Forelimb muscle (tissue), 1 donor: ENCODE results near the gene ARPIN. TPM values are rescaled to one million over a fixed set of nuclear protein-coding genes. Genes with fewer than 3 reads are reported as not detected.

ENCODE experiments used
- polyA plus RNA-seq: library from polyadenylated mRNA; unstranded; fragments of 120-200 nt; gene quantifications from one replicate; pipeline ENCODE4 v1.2.1, GENCODE V29; 2013; ENCODE audit not compliant: insufficient read length

The ARPIN gene
- polyA plus RNA-seq, 1 donor: 13.8 TPM

Other genes with a start within 250 kb of the ARPIN start
- gene PLIN1, start 233.6 kb downstream of the ARPIN start, polyA plus RNA-seq: 0.32 TPM
- gene PEX11A, start 222.2 kb downstream of the ARPIN start, polyA plus RNA-seq: 4.5 TPM
- gene WDR93, start 222.1 kb downstream of the ARPIN start, polyA plus RNA-seq: 0.18 TPM
- gene MESP1, start 161.7 kb downstream of the ARPIN start, polyA plus RNA-seq: 0.85 TPM
- gene MESP2, start 136.6 kb downstream of the ARPIN start, polyA plus RNA-seq: 0.35 TPM
- gene ANPEP, start 98.1 kb downstream of the ARPIN start, polyA plus RNA-seq: 9.9 TPM
- 25.4 TPM for gene AP3S2, start 19.0 kb downstream of the ARPIN start, polyA plus RNA-seq
- 19.2 TPM for gene ZNF710, start 88.4 kb upstream of the ARPIN start, polyA plus RNA-seq
- gene IDH2, start 189.5 kb upstream of the ARPIN start, polyA plus RNA-seq: 281 TPM